Left lung (tissue), 10 donors: Measurements from ENCODE around the gene SIL1. TPM values are rescaled to one million over a fixed set of nuclear protein-coding genes. Genes with fewer than 3 reads are reported as not detected.
"Not testable (repeated sequence)": the region's sequence is repeated elsewhere in the genome, so short reads cannot be mapped to it uniquely, and the experiment has no call there.

Experiments used
- ATAC-seq: fragments of 200-7000 bp; cut with Tn5 transposase; one replicate; pipeline ENCODE4 v1.9.1; 2020; ENCODE audit warnings: moderate library complexity
- DNase-seq, 4 donors: peaks; one replicate each; pipeline ENCODE4 v3.0.0-alpha.2; 2013 to 2020
- H3K27ac ChIP-seq, 2 donors: fragments of 200-600 bp; sonication (generic) in 1 of 2; one replicate each; pipeline versions ENCODE4 v1.5.0 to v1.8.0; 2020 to 2021
- H3K27me3 ChIP-seq, 2 donors: fragments of 200-600 bp; sonication (generic) in 1 of 2; one replicate each; pipeline versions ENCODE4 v1.5.0 to v1.8.0; 2020 to 2021
- H3K36me3 ChIP-seq, 2 donors: fragments of 200-600 bp; sonication (generic) in 1 of 2; one replicate each; pipeline versions ENCODE4 v1.5.0 to v1.8.0; 2020 to 2021
- H3K4me1 ChIP-seq, 2 donors: fragments of 200-600 bp; one replicate each; pipeline ENCODE4 v1.8.0; 2021
- H3K4me3 ChIP-seq, 2 donors: fragments of 200-600 bp; sonication (generic) in 1 of 2; one replicate each; pipeline versions ENCODE4 v1.5.0 to v1.8.0; 2020 to 2021; ENCODE audit warnings: mild to moderate bottlenecking in 1 of 2
- H3K9me3 ChIP-seq, 2 donors: fragments of 200-600 bp; sonication (generic) in 1 of 2; one replicate each; pipeline versions ENCODE4 v1.5.0 to v1.8.0; 2020 to 2021
- CTCF ChIP-seq, 2 donors: fragments of 200-600 bp; sonication (generic) in 1 of 2; IDR thresholded peaks; one replicate each; pipeline versions ENCODE4 v1.5.0 to v1.8.0; 2021; ENCODE audit warnings: antibody characterized with exemption in 2 of 2
- intact Hi-C, 2 donors: fragments of 100-400 bp; cut with DNase I; formaldehyde crosslinking; loops; one replicate each; pipeline versions ENCODE4 v1.11.2 to v1.14.2; 2022
- polyA plus RNA-seq, 6 donors: library from polyadenylated mRNA; unstranded; fragments of 120-200 nt; gene quantifications; one replicate each; pipeline ENCODE4 v1.2.1, GENCODE V29; 2013; ENCODE audit not compliant: insufficient read length in 6 of 6
- total RNA-seq, 2 donors: library from RNA; stranded (reverse); fragmentation: NEBNext Ultra II Directional; extraction: Animal tissue kit (Norgen Biotek cat#: 25700); gene quantifications; one replicate each; pipeline ENCODE4 v1.2.1, GENCODE V29; 2021
- donor health status: DM: no; HTN: yes; CAD: no.
- donor health status: DM: no; HTN: no; CAD: no.

SIL1 gene
- total and polyA plus RNA-seq, 8 donors = 28.8 to 71.7 (median 37.3) TPM

GRCh38 chr5:138922494-138922893 is 275.7 kb downstream of the SIL1 start:
- DNase-seq (no peak), ATAC-seq (no peak)
- TF ChIP-seq CTCF (IDR thresholded peaks at IDR 0.05) = no peak
- Histone ChIP-seq H3K36me3 (peaks cover 0 to 60% of the 10 kb centered on the region in 2 donors), H3K4me3 (no peak overlapping the region), H3K4me1 (peaks cover 0 to under 1% of the 10 kb centered on the region in 2 donors), H3K27ac (no peak overlapping the region), H3K9me3 (no peaks in the 10 kb centered on the region), H3K27me3 (no peaks in the 10 kb centered on the region)
- intact Hi-C loops = no loop called here

- H3K4me3 ChIP-seq, H3K27me3 ChIP-seq, intact Hi-C loops, H3K9me3 ChIP-seq, ATAC-seq, H3K27ac ChIP-seq, H3K4me1 ChIP-seq, DNase-seq: not testable (repeated sequence)
- H3K36me3 ChIP-seq = peaks cover 0 to 49% of the 10 kb centered on the region in 2 donors
Measured at GRCh38 chr5:138921362-138921761, 276.8 kb downstream of the SIL1 start.

- Histone ChIP-seq H3K4me3 (no peak overlapping the region), H3K27me3 (no peaks in the 10 kb centered on the region), H3K4me1 (no peaks in the 10 kb centered on the region), H3K36me3 (peaks cover 0 to 45% of the 10 kb centered on the region in 2 donors), H3K9me3 (no peaks in the 10 kb centered on the region), H3K27ac (no peak overlapping the region)
- intact Hi-C loops = no loop called here
- TF ChIP-seq CTCF (IDR thresholded peaks at IDR 0.05) = no peak
- no peak for DNase-seq
- no peak for ATAC-seq
Measured at GRCh38 chr5:138920181-138920580, 278.0 kb downstream of the SIL1 start.

GRCh38 chr5:138918686-138919085 is 279.5 kb downstream of the SIL1 start:
- Histone ChIP-seq H3K4me1 (no peaks in the 10 kb centered on the region), H3K4me3 (no peak overlapping the region), H3K9me3 (no peaks in the 10 kb centered on the region), H3K27ac (no peak overlapping the region), H3K36me3 (peaks cover 0 to 47% of the 10 kb centered on the region in 2 donors), H3K27me3 (no peaks in the 10 kb centered on the region)
- ATAC-seq = no peak
- intact Hi-C loops = no loop called here
- DNase-seq = no peak
- TF ChIP-seq CTCF (IDR thresholded peaks at IDR 0.05) = no peak

GRCh38 chr5:138914338-138914737 is 283.8 kb downstream of the SIL1 start:
- Histone ChIP-seq H3K4me1 (no peaks in the 10 kb centered on the region), H3K36me3 (peaks cover 0 to 49% of the 10 kb centered on the region in 2 donors), H3K9me3 (no peaks in the 10 kb centered on the region), H3K27ac (no peak overlapping the region), H3K27me3 (no peaks in the 10 kb centered on the region), H3K4me3 (no peak overlapping the region)
- no peak for TF ChIP-seq CTCF (IDR thresholded peaks at IDR 0.05)
- intact Hi-C loops = no loop called here
- no peak for DNase-seq
- no peak for ATAC-seq

GRCh38 chr5:138913773-138914172 is 284.4 kb downstream of the SIL1 start:
- Histone ChIP-seq H3K36me3 (peaks cover 0 to 49% of the 10 kb centered on the region in 2 donors), H3K4me1 (no peaks in the 10 kb centered on the region), H3K9me3 (no peaks in the 10 kb centered on the region), H3K27ac (no peak overlapping the region), H3K27me3 (no peaks in the 10 kb centered on the region), H3K4me3 (no peak overlapping the region)
- ATAC-seq (no peak), DNase-seq (no peak)
- intact Hi-C loops = no loop called here
- no peak for TF ChIP-seq CTCF (IDR thresholded peaks at IDR 0.05)
